ENCODE measurements around the gene PTPN18. TPM values are rescaled to one million over a fixed set of nuclear protein-coding genes. Genes with fewer than 3 reads are reported as not detected.
A peak's percentile ranks its signal among the peaks of the same experiment; 100 is the strongest.
"Not testable (repeated sequence)": the region's sequence is repeated elsewhere in the genome, so short reads cannot be mapped to it uniquely, and the experiment has no call there.

Gene PTPN18
- total RNA-seq, 2 experiments from 2014 or later, result 42.1 to 44.9 TPM

- no peak for DNase-seq
- ChIA-PET CTCF (interaction anchor here (0.6 to 2.9 kb wide), 4 partner anchors 11 to 17 kb away, joined by 3 to 11 read pairs (median 3); no protein-coding TSS in a partner anchor), POLR2A (no interaction called here)
- Mint-ChIP-seq H3K36me3 (peaks cover 3% of the 10 kb centered on the region), H3K4me1 (ENCODE audit: low read depth) (peaks cover 9% of the 10 kb centered on the region), H3K9me3 (no peaks in the 10 kb centered on the region), H3K27ac (no peak overlapping the region), H3K4me3 (no peak overlapping the region), H3K27me3 (peaks cover 4% of the 10 kb centered on the region)
- intact Hi-C loops (cut with micrococcal nuclease), result no loop called here
Observed at GRCh38 chr2:130389783-130390182, 33.9 kb downstream of the PTPN18 start.

- CTCF ChIA-PET, result interaction anchor here (0.9 to 2.9 kb wide), 3 partner anchors 11 to 17 kb away, joined by 3 to 11 read pairs (median 3); no protein-coding TSS in a partner anchor
- Mint-ChIP-seq H3K36me3 (peaks cover 3% of the 10 kb centered on the region), H3K27me3 (peaks cover 4% of the 10 kb centered on the region), H3K4me1 (ENCODE audit: low read depth) (peaks cover 9% of the 10 kb centered on the region), H3K9me3 (no peaks in the 10 kb centered on the region), H3K4me3 (peak overlapping the region; percentile 75), H3K27ac (no peak overlapping the region)
- intact Hi-C loops (cut with micrococcal nuclease), result loop anchor here (1.0 kb wide), 1 partner anchor 18 kb away; no protein-coding TSS in a partner anchor
- no peak for DNase-seq
- POLR2A ChIA-PET, result interaction anchor here (1.0 kb wide), 1 partner anchor 18 kb away, joined by 5 read pairs; no protein-coding TSS in a partner anchor
Observed at GRCh38 chr2:130390460-130391057, 34.7 kb downstream of the PTPN18 start.

DNA sequence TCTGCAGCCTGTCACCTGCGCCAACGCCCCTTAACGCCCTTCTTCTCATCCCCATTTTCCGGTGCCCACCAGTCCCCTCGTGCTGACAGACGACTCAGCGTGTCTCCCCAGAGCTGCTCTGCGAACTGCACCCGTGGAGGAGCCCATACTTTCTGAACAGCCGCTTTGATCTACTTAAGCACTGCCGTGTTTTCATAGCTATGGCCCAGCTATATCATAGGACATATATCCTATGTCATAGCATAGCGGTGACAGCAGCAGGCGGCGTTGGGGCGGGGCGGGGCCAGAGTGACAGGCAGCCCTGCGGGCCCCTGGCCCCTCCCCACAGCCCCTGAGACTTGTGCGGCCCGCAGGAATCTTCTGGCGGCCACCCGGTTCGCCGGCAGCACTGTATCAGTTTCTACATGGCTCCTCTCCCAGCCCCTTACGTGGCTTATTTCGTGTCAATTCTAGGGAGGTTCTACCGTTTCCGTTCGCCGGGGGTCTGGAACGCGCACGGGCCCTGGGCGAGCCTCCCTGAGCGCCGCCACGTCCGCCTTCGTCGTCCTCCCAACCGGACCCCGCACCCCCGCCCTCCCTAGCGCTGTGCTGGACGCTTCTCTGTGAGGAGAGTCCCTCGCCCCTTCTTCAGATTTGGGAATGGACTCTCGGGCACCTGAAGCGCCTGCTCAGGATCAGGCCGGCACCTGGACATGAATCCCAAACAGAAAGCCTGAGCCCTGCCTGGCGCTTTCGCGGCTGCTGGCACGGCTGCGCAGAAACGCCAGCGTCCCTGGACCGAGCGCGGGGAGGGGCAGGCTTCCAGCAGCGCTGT lies 35.4 kb downstream of the PTPN18 start:
- peaks cover 4% of the 10 kb centered on the region for H3K27me3 Mint-ChIP-seq
- intact Hi-C loops (cut with micrococcal nuclease), result loop anchor here (1.0 kb wide), 1 partner anchor 19 kb away; no protein-coding TSS in a partner anchor
- ChIA-PET POLR2A (interaction anchor here (1.0 kb wide), 1 partner anchor 18 kb away, joined by 5 read pairs; no protein-coding TSS in a partner anchor), CTCF (interaction anchor here (1.3 to 2.9 kb wide), 2 partner anchors 14 to 18 kb away, joined by 3 to 11 read pairs; no protein-coding TSS in a partner anchor)
- peaks cover 2% of the 10 kb centered on the region for H3K36me3 Mint-ChIP-seq
- no peak overlapping the region for H3K27ac Mint-ChIP-seq
- peak overlapping the region; percentile 75 for H3K4me3 Mint-ChIP-seq
- DNase-seq, result peak; percentile 84
- no peaks in the 10 kb centered on the region for H3K9me3 Mint-ChIP-seq
- H3K4me1 Mint-ChIP-seq (ENCODE audit: low read depth), result peaks cover 9% of the 10 kb centered on the region

- peak overlapping the region; percentile 75 for H3K4me3 Mint-ChIP-seq
- peaks cover 4% of the 10 kb centered on the region for H3K27me3 Mint-ChIP-seq
- CTCF ChIA-PET, result interaction anchor here (2.9 kb wide), 1 partner anchor 19 kb away, joined by 11 read pairs; no protein-coding TSS in a partner anchor
- no peak for DNase-seq
- POLR2A ChIA-PET, result no interaction called here
- H3K9me3 Mint-ChIP-seq, result no peaks in the 10 kb centered on the region
- intact Hi-C loops (cut with micrococcal nuclease), result loop anchor here (1.0 kb wide), 1 partner anchor 20 kb away; no protein-coding TSS in a partner anchor
- H3K4me1 Mint-ChIP-seq (ENCODE audit: low read depth), result peaks cover 9% of the 10 kb centered on the region
- H3K27ac Mint-ChIP-seq, result no peak overlapping the region
- peaks cover 2% of the 10 kb centered on the region for H3K36me3 Mint-ChIP-seq
Observed at GRCh38 chr2:130391872-130392670, 36.2 kb downstream of the PTPN18 start.

GRCh38 chr2:130393318-130393910 lies 37.6 kb downstream of the PTPN18 start:
- H3K9me3 Mint-ChIP-seq, result no peaks in the 10 kb centered on the region
- H3K27me3 Mint-ChIP-seq, result peaks cover 8% of the 10 kb centered on the region
- CTCF ChIA-PET, result interaction anchor here (0.6 to 1.6 kb wide), 2 partner anchors 20 to 74 kb away, joined by 3 to 4 read pairs; no protein-coding TSS in a partner anchor
- H3K36me3 Mint-ChIP-seq, result peaks cover 2% of the 10 kb centered on the region
- intact Hi-C loops (cut with micrococcal nuclease), result no loop called here
- no peak overlapping the region for H3K27ac Mint-ChIP-seq
- H3K4me1 Mint-ChIP-seq (ENCODE audit: low read depth), result peaks cover 9% of the 10 kb centered on the region
- DNase-seq, result no peak
- H3K4me3 Mint-ChIP-seq, result no peak overlapping the region
- POLR2A ChIA-PET, result no interaction called here

GRCh38 chr2:130406280-130406679 lies 50.4 kb downstream of the PTPN18 start:
- POLR2A ChIA-PET; H3K27ac Mint-ChIP-seq; H3K4me1 Mint-ChIP-seq (ENCODE audit: low read depth); H3K4me3 Mint-ChIP-seq; DNase-seq; intact Hi-C loops (cut with micrococcal nuclease); H3K36me3 Mint-ChIP-seq; H3K9me3 Mint-ChIP-seq; CTCF ChIA-PET; H3K27me3 Mint-ChIP-seq: not testable (repeated sequence)

DNA sequence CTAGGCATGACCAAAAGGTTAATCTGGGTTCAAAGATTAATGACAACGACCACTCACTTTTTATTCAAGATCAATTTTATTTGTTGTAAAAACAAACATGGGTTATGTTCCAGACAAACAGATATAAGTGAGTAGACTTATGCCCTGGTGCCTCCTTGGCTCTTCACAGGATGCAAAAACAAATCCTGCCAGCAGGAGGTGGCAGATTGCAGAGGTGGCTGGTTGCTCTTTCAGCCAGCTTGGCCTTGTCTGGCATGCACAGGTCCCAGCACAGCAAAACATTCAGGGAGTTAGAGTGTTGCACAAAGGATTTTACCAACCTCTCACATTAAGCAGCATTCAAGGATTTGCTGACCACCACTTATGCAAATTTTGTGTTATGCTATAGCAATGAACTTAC lies 60.8 kb downstream of the PTPN18 start:
- CTCF ChIA-PET; intact Hi-C loops (cut with micrococcal nuclease); H3K27me3 Mint-ChIP-seq; POLR2A ChIA-PET; H3K4me1 Mint-ChIP-seq (ENCODE audit: low read depth); H3K9me3 Mint-ChIP-seq; H3K36me3 Mint-ChIP-seq; H3K27ac Mint-ChIP-seq; H3K4me3 Mint-ChIP-seq: not testable (repeated sequence)
- DNase-seq, result peak; percentile 54

- POLR2A ChIA-PET; intact Hi-C loops (cut with micrococcal nuclease): not testable (repeated sequence)
Observed at GRCh38 chr2:130418845-130419244, 63.0 kb downstream of the PTPN18 start.

More at GRCh38 chr2:130418845-130419244, 63.0 kb downstream of the PTPN18 start:
- H3K27me3 Mint-ChIP-seq; H3K36me3 Mint-ChIP-seq; H3K27ac Mint-ChIP-seq; CTCF ChIA-PET; H3K4me1 Mint-ChIP-seq (ENCODE audit: low read depth); DNase-seq; H3K4me3 Mint-ChIP-seq; H3K9me3 Mint-ChIP-seq: not testable (repeated sequence)

Other genes with a start within 250 kb of the PTPN18 start
- gene POTEF, start 226.8 kb upstream of the PTPN18 start, total RNA-seq, result not detected
- gene CCDC74B, start 210.9 kb upstream of the PTPN18 start, total RNA-seq, result 1 to 10 TPM; 3.2 to 3.3 TPM
- 10 to 100 TPM; 65.8 to 69.4 TPM for gene SMPD4, start 174.5 kb upstream of the PTPN18 start, total RNA-seq
- 100 to 1,000 TPM; 388 to 401 TPM for gene MZT2B, start 173.8 kb upstream of the PTPN18 start, total RNA-seq
- gene TUBA3E, start 157.6 kb upstream of the PTPN18 start, total RNA-seq, result not detected
- gene IMP4, start 13.2 kb upstream of the PTPN18 start, total RNA-seq, result 100 to 1,000 TPM; 125 to 128 TPM
- not detected for gene POTEI, start 153.3 kb downstream of the PTPN18 start, total RNA-seq
- gene CFC1B, start 165.2 kb downstream of the PTPN18 start, total RNA-seq, result not detected
- gene CFC1, start 243.5 kb downstream of the PTPN18 start, total RNA-seq, result not detected

Data from activated CD4-positive, alpha-beta memory T cell treated with anti-CD3 and anti-CD28 coated beads for 36 hours (primary cell).